ENCODE results near the gene FBXL14. TPM values are rescaled to one million over a fixed set of nuclear protein-coding genes. Genes with fewer than 3 reads are reported as not detected.
"Not testable (repeated sequence)": the region's sequence is repeated elsewhere in the genome, so short reads cannot be mapped to it uniquely, and the experiment has no call there.

Gene FBXL14
- total RNA-seq, 1 donor from 2014 or later, result 17.3 TPM

DNA sequence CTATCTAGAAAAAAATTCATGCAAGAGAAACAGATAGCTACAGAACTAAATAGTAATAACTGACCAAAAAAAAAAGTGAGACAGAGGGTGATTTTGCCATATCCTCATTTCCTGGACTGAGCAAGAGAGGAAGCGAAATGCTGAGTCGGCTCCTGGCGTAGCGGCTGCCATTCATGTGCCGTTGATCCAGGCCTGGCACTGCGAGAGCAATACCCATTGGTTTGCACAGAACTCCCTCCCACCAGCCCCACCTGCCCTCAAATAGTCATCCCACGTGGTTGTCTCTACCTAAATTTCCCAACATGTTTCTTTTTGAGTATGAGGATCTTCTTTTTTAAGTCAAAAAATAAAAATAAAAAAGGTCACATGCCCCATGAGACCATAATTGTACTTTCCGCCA is 25.2 kb upstream of the FBXL14 start:
- no peak for DNase-seq (ENCODE audit: low read depth)

- DNase-seq (ENCODE audit: low read depth), result no peak
These were observed 24.8 kb upstream of the FBXL14 start for GRCh38 chr12:1619159-1619558.

- peak; percentile 87 for DNase-seq (ENCODE audit: low read depth)
These were observed 24.1 kb upstream of the FBXL14 start for GRCh38 chr12:1618489-1618888.

DNA sequence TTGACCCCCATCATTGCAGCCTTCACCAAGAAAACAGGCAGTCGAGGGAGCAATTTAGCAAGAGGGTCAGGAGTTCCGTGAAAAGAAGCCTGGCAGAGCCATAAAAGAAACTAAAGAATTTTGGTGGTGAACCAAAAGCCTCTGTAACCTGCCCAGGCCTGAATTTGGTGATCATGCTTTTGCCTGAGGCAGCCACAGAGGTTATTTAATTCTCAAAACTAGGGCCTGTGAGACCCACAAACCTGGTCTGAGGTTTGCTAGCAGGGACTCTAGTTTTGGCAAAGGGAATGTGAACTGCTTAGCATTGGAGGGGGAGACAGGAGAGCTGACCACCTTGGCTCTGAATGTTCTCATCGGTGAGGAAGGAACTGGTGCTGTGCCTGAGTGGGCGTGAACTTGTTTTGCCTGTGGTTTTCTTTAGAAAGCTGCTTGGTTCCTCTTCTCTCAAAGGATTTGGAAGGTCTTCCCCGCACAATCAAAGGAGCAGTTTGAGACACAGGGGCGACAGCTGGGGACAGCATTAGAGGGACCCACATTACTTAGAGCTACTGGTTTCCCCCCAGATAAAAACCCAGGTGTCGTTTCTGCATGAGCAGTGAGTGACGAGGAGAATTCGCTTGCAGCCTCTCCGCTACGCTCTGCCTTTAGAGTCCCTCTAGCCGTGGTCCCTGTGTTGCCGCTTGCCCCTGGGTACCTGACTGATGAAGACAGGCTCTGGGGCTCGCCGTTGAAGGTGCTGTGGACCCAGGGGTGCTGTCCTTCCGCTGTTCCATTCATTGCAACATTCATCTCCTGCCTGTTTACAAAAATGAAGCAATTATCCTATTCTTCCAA is 22.1 kb upstream of the FBXL14 start:
- DNase-seq (ENCODE audit: low read depth), result no peak

DNA sequence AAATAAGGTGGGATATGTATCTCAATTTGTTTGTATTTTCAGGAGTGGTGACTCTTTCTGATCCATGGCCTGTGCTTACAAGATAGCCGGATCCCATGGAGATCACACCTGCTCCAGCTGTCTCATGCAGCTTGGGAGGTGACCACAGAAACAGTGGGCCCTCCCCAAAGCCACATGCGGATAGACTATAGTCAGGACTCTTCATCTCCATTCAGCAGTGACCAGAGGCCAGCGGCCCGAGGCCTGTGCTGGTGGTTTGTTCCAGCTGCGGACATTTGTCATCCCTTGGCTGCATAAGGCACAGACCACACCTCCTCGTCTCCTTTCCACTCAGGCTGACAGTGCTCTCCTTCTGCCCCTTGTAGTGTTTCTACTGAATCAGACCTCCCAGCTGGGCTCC is 20.0 kb upstream of the FBXL14 start:
- DNase-seq (ENCODE audit: low read depth), result no peak

- DNase-seq (ENCODE audit: low read depth), result no peak
These were observed 19.5 kb upstream of the FBXL14 start for GRCh38 chr12:1613860-1614259.

GRCh38 chr12:1611803-1612572 is 17.6 kb upstream of the FBXL14 start:
- DNase-seq (ENCODE audit: low read depth), result peak; percentile 90

GRCh38 chr12:1610072-1610643 is 15.8 kb upstream of the FBXL14 start:
- no peak for DNase-seq (ENCODE audit: low read depth)

DNA sequence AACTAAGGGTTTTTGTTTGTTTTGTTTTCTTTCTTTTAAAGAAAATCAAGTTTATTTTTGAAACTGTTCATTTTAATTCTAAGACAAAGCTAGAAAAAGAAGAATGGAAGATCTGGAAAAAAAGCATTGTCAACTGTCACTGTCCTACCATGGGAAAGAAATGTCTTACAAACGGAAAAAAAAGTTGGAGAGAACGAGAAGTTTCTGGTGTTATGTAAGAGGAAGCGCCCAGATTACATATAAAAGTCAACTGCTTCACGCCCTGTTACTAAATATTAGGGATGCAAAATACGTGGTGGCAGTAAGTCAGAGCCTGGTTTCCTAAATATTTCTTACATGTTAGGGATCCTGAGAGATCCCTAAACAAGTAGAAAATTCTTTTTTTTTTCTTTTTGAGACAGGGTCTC is 14.3 kb upstream of the FBXL14 start:
- no peak for DNase-seq (ENCODE audit: low read depth)

DNA sequence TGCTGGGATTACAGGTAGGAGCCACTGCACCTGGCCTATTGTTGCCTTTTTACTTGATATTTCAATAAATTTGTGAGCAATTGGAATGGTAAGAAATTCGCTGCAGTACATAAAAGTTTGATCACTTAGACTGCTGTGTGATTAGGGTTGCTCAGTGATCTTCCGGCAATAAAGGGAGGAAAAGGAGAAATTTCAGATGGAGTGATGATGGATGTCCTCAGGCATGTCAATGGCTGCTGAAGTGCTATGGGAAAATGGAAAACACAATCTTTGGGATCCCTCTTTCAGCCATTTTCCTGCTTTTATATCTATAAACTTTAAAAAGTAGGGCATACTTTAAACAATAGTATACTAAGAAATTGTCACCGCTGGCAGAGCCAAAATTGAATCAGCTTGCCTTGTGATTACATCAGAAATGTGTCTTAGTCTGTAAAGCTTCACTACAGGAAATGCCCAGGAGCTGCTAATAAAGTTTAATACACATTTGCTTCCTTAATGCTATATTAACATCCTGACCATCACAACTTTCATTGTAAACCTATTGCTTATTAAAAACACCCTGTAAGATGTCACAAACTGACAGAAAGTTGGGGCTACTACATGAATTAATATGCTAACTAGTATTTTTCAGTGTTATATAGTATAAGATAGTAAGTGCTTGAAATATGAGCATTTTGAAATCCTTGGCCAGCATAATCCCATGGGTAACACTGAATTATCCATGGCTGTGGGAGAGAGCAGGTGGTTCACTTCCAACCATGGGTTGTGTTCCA is 13.7 kb upstream of the FBXL14 start:
- no peak for DNase-seq (ENCODE audit: low read depth)

DNA sequence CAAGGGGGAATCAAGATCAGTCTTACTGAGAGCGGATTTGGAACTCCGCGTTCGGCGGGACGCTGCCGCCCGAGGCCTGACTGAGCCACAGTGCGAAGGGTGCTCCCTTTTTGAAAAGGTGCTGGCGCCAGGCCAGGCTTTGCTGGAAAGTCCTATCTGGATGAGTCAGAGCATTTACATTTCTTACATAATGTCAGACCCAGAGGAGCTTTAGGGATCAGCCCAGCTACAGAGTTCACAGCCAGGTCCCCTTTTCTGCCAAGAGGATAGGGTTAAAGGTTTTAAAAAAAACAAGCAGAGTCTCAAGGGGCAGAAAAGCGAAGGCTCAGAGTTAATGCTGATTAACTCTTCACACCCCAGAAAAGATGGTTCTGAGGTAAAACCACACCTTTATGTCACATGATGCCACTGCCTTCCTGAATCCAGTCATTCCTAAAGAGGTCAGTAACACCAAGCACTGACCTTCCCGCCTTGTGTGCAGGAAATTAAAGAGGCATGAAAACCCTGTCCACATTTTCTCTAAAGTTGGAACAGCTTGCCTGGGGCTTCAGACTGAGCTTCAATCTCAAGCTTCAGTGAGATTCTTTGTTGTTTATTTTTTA is 11.7 kb upstream of the FBXL14 start:
- peak; percentile 90 for DNase-seq (ENCODE audit: low read depth)

DNA sequence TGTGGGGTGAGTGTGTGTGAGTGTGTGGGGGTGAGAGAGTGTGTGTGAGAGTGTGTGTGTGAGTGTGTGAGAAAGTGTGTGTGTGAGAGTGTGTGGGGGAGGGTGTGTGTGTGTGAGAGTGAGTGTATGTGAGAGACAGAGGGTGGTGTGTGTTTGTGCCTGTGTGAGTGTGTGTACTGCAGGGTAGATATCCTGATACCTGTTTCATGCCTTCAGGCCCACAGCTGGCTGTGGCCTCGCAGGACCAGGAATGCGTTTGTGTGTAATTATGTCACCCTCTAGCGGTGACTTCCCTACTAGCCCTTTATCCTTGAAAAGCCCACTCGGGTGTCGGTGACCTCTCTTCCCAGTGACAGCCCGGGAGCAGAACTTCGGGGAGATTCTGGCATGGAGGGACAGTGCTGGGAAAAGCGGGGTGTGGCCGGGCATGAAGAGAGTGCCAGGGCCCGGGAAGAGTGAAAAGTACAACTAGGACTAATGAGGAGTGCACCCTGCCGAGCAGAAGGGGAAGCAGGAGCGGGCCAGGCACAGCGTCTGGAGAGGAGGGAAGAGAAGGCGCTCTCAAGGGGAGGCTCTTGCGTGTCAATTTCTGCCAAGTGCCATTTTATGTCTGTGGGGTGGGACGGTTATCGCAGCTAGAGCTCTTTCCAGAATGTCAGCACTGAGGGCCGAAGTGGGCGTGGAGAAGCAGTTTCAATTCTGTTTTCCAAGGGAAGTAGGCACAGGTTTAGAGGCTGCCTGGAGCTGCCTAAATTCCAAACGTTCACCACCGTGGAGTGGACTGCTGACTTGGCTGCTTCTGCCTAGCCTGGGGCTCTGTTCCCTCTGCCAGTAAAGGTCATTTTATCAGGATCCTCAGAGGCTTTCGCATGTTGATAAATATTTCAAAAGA is 11.0 kb upstream of the FBXL14 start:
- peak; percentile 87 for DNase-seq (ENCODE audit: low read depth)

GRCh38 chr12:1604464-1604863 is 10.1 kb upstream of the FBXL14 start:
- no peak for DNase-seq (ENCODE audit: low read depth)

DNA sequence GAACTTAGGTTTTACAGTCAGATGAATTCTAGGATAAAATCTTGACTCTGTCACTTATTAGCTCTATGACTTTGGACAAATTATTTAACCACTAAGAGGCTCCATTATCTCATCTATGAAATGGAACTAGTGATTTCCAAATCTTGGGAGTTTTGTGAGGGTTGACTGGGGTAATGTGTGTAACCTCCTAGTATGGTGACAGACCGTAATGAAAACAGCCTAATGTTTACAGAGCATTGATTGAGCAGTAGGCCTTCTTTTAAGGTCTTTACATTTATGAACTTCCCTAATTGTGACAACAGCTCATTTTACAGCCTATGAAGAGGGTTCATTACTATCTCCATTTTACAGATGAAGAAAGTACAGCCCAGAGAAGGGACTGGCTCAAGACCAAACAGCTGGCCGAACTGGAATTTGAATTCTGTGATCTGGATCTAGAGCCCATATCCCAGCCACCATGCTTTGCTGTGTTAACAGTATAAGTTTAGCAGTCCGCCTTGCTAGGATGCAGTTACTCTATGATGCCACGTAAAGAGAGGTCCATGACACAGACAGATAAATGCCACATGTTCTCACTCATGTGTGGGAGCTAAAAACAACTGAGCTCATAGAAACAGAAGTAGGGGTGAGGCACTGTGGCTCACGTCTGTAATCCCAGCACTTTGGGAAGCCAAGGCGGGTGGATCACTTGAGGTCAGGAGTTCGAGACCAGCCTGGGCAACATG is 9.1 kb upstream of the FBXL14 start:
- DNase-seq (ENCODE audit: low read depth), result no peak

GRCh38 chr12:1602706-1603105 is 8.3 kb upstream of the FBXL14 start:
- DNase-seq (ENCODE audit: low read depth), result not testable (repeated sequence)

- DNase-seq (ENCODE audit: low read depth), result no peak
These were observed 4.4 kb upstream of the FBXL14 start for GRCh38 chr12:1598757-1599156.

DNA sequence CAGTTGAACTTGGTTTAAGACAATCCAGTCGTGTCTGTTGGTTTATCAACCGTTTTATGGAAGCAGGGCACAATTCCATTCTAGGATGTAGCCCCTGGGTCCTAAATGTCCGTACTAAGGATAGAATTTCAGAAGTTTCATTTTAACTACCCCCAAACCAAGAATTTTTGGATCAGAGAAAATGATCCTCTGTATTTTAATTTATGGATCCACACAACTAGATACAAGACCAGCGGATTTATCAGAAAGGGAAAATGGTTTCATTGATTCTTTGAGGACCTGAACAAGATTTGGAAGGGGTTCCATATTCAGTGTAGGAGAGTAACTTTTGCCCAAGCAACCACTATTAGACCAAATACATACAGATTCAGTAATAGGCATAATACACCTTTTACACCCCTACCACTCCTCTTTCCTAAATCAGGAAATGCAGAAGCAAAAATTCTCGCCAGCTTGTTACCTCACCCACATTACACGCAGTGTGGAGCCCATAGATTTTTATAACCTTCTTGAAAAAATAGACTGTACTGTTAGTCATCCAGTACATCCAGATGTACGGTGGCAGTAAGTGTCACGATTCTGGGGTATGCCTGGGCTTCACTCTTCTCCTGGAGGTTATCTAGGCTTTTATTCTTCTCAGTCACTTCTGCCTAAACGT is 1.4 kb upstream of the FBXL14 start:
- no peak for DNase-seq (ENCODE audit: low read depth)

DNA sequence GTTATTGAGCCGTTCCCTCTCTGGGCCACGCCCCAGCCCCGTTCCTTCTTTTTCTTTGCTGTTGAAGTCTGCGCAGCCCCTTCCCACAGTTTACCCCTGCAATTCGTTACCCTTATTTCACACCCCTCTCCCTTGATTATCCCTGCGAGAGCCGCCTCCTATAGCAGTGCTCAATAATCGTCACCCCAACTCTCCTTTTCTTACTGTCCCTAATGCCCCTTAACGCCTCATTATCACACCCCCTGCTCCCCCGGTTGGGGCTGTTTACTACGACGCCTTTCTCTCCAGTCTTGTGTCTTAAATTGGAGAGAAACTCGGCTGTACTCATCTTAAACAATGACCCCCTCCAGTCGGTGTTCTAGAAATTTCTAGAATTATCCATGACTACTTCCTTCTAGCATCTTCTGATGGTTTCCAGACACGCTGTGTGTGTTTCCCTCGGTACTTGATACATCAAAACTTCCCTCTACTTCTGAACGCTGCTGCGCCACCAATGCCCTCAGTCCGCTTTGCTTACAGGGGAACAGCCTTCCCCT is 713 bp upstream of the FBXL14 start:
- no peak for DNase-seq (ENCODE audit: low read depth)

GRCh38 chr12:1594006-1594260 is 448 bp downstream of the FBXL14 start:
- DNase-seq (ENCODE audit: low read depth), result no peak

Measured in renal cortical epithelial cell (primary cell).